Calu3 (cell line): ENCODE data around the gene WWOX. TPM values are rescaled to one million over a fixed set of nuclear protein-coding genes. Genes with fewer than 3 reads are reported as not detected.
"Not testable (repeated sequence)": the region's sequence is repeated elsewhere in the genome, so short reads cannot be mapped to it uniquely, and the experiment has no call there.

ENCODE experiments used
- BruUV-seq: library from RNA; stranded (reverse); fragments of 400-500 nt; replicated peaks from 2 replicates; lab custom pipeline; 2021; lab: Mats Ljungman, UMichigan
- CTCF ChIA-PET: fragments of 300-600 bp; sonication (Branson Sonifier 250); formaldehyde crosslinking; loops from one replicate; lab custom pipeline; 2022; ENCODE audit warnings: antibody characterized with exemption; lab: Charles Lee
- DNase-seq: peaks from one replicate; pipeline ENCODE4 v3.0.0; 2022
- H3K27ac Mint-ChIP-seq: one replicate; pipeline ENCODE4 v1.8.0; 2022; ENCODE audit warnings: mixed read lengths; ENCODE audit not compliant: unreplicated experiment
- H3K27me3 Mint-ChIP-seq: one replicate; pipeline ENCODE4 v1.8.0; 2022; ENCODE audit warnings: mixed read lengths; ENCODE audit not compliant: unreplicated experiment
- H3K36me3 Mint-ChIP-seq: one replicate; pipeline ENCODE4 v1.8.0; 2022; ENCODE audit warnings: mild to moderate bottlenecking, moderate library complexity, mixed read lengths; ENCODE audit not compliant: insufficient read depth, unreplicated experiment
- H3K4me1 Mint-ChIP-seq: one replicate; pipeline ENCODE4 v1.8.0; 2022; ENCODE audit warnings: mild to moderate bottlenecking, low read depth, mixed read lengths; ENCODE audit not compliant: unreplicated experiment
- H3K4me3 Mint-ChIP-seq: one replicate; pipeline ENCODE4 v1.8.0; 2022; ENCODE audit warnings: mild to moderate bottlenecking, low read depth, moderate library complexity, mixed read lengths; ENCODE audit not compliant: unreplicated experiment
- H3K9me3 Mint-ChIP-seq: one replicate; pipeline ENCODE4 v1.8.0; 2022; ENCODE audit warnings: low read depth, mixed read lengths; ENCODE audit not compliant: unreplicated experiment
- intact Hi-C: fragments of 100-400 bp; cut with micrococcal nuclease; formaldehyde crosslinking; loops from one replicate; pipeline ENCODE4 v1.10.0; 2022; ENCODE audit not compliant: unreplicated experiment
- total RNA-seq: library from RNA; stranded (reverse); gene quantifications from 2 replicates; pipeline ENCODE4 v1.2.3, GENCODE V29; 2022
- TF ChIP-seq, protein P1 (sequence below): fragments of 200-600 bp; IDR thresholded peaks from one replicate; pipeline ENCODE4 v1.8.0; 2022; ENCODE audit warnings: antibody characterized with exemption; ENCODE audit not compliant: unreplicated experiment

WWOX gene
- total RNA-seq, 1 experiment from 2014 or later, result 33.5 TPM

GRCh38 chr16:79050063-79050462 lies 950.6 kb downstream of the WWOX start:
- no peak overlapping the region for H3K4me3 Mint-ChIP-seq
- TF ChIP-seq, protein P1, sequence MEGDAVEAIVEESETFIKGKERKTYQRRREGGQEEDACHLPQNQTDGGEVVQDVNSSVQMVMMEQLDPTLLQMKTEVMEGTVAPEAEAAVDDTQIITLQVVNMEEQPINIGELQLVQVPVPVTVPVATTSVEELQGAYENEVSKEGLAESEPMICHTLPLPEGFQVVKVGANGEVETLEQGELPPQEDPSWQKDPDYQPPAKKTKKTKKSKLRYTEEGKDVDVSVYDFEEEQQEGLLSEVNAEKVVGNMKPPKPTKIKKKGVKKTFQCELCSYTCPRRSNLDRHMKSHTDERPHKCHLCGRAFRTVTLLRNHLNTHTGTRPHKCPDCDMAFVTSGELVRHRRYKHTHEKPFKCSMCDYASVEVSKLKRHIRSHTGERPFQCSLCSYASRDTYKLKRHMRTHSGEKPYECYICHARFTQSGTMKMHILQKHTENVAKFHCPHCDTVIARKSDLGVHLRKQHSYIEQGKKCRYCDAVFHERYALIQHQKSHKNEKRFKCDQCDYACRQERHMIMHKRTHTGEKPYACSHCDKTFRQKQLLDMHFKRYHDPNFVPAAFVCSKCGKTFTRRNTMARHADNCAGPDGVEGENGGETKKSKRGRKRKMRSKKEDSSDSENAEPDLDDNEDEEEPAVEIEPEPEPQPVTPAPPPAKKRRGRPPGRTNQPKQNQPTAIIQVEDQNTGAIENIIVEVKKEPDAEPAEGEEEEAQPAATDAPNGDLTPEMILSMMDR, result no peak
- no peaks in the 10 kb centered on the region for H3K27me3 Mint-ChIP-seq
- H3K36me3 Mint-ChIP-seq, result no peaks in the 10 kb centered on the region
- CTCF ChIA-PET, result no interaction called here
- DNase-seq, result peak; percentile 36
- no peaks in the 10 kb centered on the region for H3K4me1 Mint-ChIP-seq
- intact Hi-C loops, result no loop called here
- BruUV-seq, result no TSS peak
- no peaks in the 10 kb centered on the region for H3K9me3 Mint-ChIP-seq
- no peak overlapping the region for H3K27ac Mint-ChIP-seq

DNA sequence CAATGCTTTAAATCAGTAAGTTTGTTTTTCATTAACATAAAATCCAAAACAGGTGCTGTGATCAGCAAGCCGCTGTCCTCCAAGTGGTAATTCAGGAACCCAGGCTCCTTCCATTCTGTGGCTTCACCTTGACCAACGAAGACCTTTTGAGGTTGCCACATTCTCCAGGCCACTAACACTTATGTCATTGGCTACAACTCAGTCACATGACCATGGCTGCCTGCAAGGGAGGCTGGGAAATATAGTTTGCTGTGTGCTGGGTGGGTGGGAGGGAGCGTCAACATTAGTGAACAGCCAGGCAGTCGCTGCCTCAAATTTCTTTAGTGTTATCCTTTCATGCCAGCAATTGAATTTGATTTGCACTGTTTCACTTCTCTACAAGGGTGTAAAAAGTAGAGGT lies 951.9 kb downstream of the WWOX start:
- no peak for DNase-seq
- H3K27ac Mint-ChIP-seq, result no peak overlapping the region
- TF ChIP-seq, protein P1, result no peak
- no peaks in the 10 kb centered on the region for H3K27me3 Mint-ChIP-seq
- no peaks in the 10 kb centered on the region for H3K4me1 Mint-ChIP-seq
- intact Hi-C loops, result no loop called here
- peaks cover 6% of the 10 kb centered on the region for H3K9me3 Mint-ChIP-seq
- no peak overlapping the region for H3K4me3 Mint-ChIP-seq
- CTCF ChIA-PET, result no interaction called here
- H3K36me3 Mint-ChIP-seq, result no peaks in the 10 kb centered on the region
- BruUV-seq, result no TSS peak

DNA sequence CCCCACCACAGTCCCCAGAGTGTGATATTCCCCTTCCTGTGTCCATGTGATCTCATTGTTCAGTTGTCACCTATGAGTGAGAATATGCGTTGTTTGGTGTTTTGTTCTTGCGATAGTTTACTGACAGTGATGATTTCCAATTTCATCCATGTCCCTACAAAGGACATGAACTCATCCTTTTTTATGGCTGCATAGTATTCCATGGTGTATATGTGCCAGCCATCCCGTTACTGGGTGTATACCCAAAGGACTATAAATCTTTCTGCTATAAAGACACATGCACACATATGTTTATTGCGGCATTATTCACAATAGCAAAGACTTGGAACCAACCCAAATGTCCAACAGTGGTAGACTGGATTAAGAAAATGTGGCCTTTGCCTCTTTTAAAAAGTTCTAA lies 952.7 kb downstream of the WWOX start:
- H3K4me1 Mint-ChIP-seq, H3K36me3 Mint-ChIP-seq, H3K4me3 Mint-ChIP-seq, H3K27ac Mint-ChIP-seq, CTCF ChIA-PET, intact Hi-C loops, H3K9me3 Mint-ChIP-seq, DNase-seq, H3K27me3 Mint-ChIP-seq, BruUV-seq: not testable (repeated sequence)

DNA sequence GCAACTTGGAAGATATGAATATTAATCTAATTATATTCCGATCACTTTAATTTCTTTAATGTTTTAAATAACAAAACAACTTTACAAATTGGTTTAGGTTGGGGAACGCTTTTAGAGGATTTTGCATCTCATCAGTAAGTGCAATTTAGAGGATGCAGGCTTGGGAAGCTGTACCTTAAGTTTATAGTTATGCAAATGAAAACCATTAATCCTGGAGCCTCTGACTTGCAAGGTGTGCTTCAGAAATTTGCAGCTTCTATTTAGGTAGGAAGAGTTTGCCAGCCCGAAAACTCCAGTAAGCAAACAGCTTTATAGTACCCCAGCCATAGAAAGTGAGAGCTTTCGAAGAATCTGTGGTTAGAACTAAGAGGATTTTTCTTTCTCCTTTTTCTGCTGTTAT lies 954.1 kb downstream of the WWOX start:
- H3K4me3 Mint-ChIP-seq, result no peak overlapping the region

More for the DNA sequence above, 954.1 kb downstream of the WWOX start:
- CTCF ChIA-PET, result no interaction called here
- intact Hi-C loops, result no loop called here
- TF ChIP-seq, protein P1, result no peak
- Mint-ChIP-seq H3K9me3 (peaks cover 8% of the 10 kb centered on the region), H3K4me1 (no peaks in the 10 kb centered on the region), H3K27ac (no peak overlapping the region), H3K36me3 (no peaks in the 10 kb centered on the region), H3K27me3 (no peaks in the 10 kb centered on the region)
- no TSS peak for BruUV-seq
- DNase-seq, result no peak
